ENCODE data around the gene OTUB1. TPM values are rescaled to one million over a fixed set of nuclear protein-coding genes. Genes with fewer than 3 reads are reported as not detected.

OTUB1 gene
- total and polyA plus RNA-seq, 2 of the 4 experiments (the other 2 are of a cell fraction), result 69.0 to 168 TPM

GRCh38 chr11:64019106-64020037 is 33.1 kb downstream of the OTUB1 start:
- Histone ChIP-seq H3K23ac (ENCODE audit: low read depth, low read length) (no peak overlapping the region), H3K9ac (ENCODE audit: low read depth, low read length) (no peak overlapping the region), H3K14ac (replicated peaks; ENCODE audit: low read depth, low read length) (no peak overlapping the region), H4K5ac (ENCODE audit: low read depth, low read length) (no peak overlapping the region), H3K36me3 (ENCODE audit: control insufficient read depth, insufficient read depth, low read length) (no peaks in the 10 kb centered on the region), H2AK5ac (ENCODE audit: low read depth, low read length) (no peak overlapping the region), H4K91ac (ENCODE audit: insufficient read depth, low read depth, low read length) (no peak overlapping the region), H3K79me1 (ENCODE audit: low read depth in 1 of 2, low read length in 2 of 2) (no peaks in the 10 kb centered on the region), H3K4me2 (ENCODE audit: low read depth, low read length) (no peak overlapping the region), H2BK120ac (ENCODE audit: low read depth, low read length) (no peak overlapping the region), H4K20me1 (ENCODE audit: insufficient read depth, low read length) (0 out of 2 replicates have a peak, but pooled peaks cover 8% of the 10 kb centered on the region), H3K9me1 (ENCODE audit: insufficient read depth, low read length) (no peaks in the 10 kb centered on the region), H2AK9ac (replicated peaks; ENCODE audit: low read depth, low read length, poor library complexity) (no peak overlapping the region), H3K4me3 (ENCODE audit: insufficient read depth, low read depth, low read length) (no peak overlapping the region), H3K56ac (ENCODE audit: extremely low read depth, insufficient read depth, low read length) (no peak overlapping the region), H3K9me3 (ENCODE audit: control insufficient read depth, insufficient read depth, low read length) (no peaks in the 10 kb centered on the region), H4K8ac (ENCODE audit: low read depth in 2 of 2, low read length in 2 of 2) (no peak overlapping the region), H2BK5ac (ENCODE audit: low read depth, low read length, poor library complexity, severe bottlenecking) (no peak overlapping the region), H3K4me1 (ENCODE audit: control insufficient read depth, insufficient read depth, low read length) (no peaks in the 10 kb centered on the region), H3K27me3 (ENCODE audit: control insufficient read depth, insufficient read depth, low read length) (peaks cover 9% of the 10 kb centered on the region), H3K18ac (ENCODE audit: low read depth, low read length) (no peak overlapping the region), H3K4ac (ENCODE audit: low read depth, low read length) (no peak overlapping the region), H2BK15ac (ENCODE audit: low read depth, low read length) (no peak overlapping the region), H3K27ac (ENCODE audit: insufficient read depth, low read length) (no peak overlapping the region), H2AFZ (replicated peaks; ENCODE audit: low read length, poor library complexity) (no peak overlapping the region), H2BK20ac (ENCODE audit: low read depth, low read length) (no peak overlapping the region)
- intact Hi-C loops (cut with micrococcal nuclease), result no loop called here
- TF ChIP-seq CHD1 (IDR thresholded peaks at IDR 0.05; ENCODE audit: low read depth, low read length) (no peak), MAFK (IDR thresholded peaks at IDR 0.05; ENCODE audit: low read depth, low read length) (no peak)
- in situ Hi-C loops (cut with MboI; ENCODE audit: low sequenced_read_pairs), result no loop called here
- dilution Hi-C loops (cut with HindIII; ENCODE audit: low sequenced_read_pairs, unreplicated experiment), result no loop called here
- no peak for DNase-seq
- ChIA-PET POLR2A (ENCODE audit: unreplicated experiment) (interaction anchor here (0.6 kb wide), 1 partner anchor 16 kb away, joined by 4 read pairs; the partner anchor contains the start of gene FLRT1), CTCF (no interaction called here)
- WGBS, 2 experiments (ENCODE audit: extremely low coverage in 2 of 2, insufficient read length in 1 of 2), result 78% methylated on average over 18 of the region's 27 CpGs; no CpG with 5 or more reads in 1 of the 2 experiments
- ATAC-seq (ENCODE audit: low read depth), result no peak
- no TSS peak for BruUV-seq (replicated peaks)
